ENCODE measurements around the gene MEIOSIN. TPM values are rescaled to one million over a fixed set of nuclear protein-coding genes. Genes with fewer than 3 reads are reported as not detected.
"Not testable (repeated sequence)": the region's sequence is repeated elsewhere in the genome, so short reads cannot be mapped to it uniquely, and the experiment has no call there.

Gene MEIOSIN
- total RNA-seq, 4 donors from 2014 or later, result not detected

GRCh38 chr19:45793876-45794275 is 60.6 kb downstream of the MEIOSIN start:
- TF ChIP-seq, protein P1, sequence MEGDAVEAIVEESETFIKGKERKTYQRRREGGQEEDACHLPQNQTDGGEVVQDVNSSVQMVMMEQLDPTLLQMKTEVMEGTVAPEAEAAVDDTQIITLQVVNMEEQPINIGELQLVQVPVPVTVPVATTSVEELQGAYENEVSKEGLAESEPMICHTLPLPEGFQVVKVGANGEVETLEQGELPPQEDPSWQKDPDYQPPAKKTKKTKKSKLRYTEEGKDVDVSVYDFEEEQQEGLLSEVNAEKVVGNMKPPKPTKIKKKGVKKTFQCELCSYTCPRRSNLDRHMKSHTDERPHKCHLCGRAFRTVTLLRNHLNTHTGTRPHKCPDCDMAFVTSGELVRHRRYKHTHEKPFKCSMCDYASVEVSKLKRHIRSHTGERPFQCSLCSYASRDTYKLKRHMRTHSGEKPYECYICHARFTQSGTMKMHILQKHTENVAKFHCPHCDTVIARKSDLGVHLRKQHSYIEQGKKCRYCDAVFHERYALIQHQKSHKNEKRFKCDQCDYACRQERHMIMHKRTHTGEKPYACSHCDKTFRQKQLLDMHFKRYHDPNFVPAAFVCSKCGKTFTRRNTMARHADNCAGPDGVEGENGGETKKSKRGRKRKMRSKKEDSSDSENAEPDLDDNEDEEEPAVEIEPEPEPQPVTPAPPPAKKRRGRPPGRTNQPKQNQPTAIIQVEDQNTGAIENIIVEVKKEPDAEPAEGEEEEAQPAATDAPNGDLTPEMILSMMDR (IDR thresholded peaks at IDR 0.05), result no peak
- ATAC-seq (ENCODE audit: low FRiP score) (no peak), DNase-seq (ENCODE audit: low spot score) (no peak)

- DNase-seq (ENCODE audit: low spot score) (no peak), ATAC-seq (ENCODE audit: low FRiP score) (no peak)
- TF ChIP-seq, protein P1 (IDR thresholded peaks at IDR 0.05), result no peak
Observed at GRCh38 chr19:45794627-45795026, 61.4 kb downstream of the MEIOSIN start.

DNA sequence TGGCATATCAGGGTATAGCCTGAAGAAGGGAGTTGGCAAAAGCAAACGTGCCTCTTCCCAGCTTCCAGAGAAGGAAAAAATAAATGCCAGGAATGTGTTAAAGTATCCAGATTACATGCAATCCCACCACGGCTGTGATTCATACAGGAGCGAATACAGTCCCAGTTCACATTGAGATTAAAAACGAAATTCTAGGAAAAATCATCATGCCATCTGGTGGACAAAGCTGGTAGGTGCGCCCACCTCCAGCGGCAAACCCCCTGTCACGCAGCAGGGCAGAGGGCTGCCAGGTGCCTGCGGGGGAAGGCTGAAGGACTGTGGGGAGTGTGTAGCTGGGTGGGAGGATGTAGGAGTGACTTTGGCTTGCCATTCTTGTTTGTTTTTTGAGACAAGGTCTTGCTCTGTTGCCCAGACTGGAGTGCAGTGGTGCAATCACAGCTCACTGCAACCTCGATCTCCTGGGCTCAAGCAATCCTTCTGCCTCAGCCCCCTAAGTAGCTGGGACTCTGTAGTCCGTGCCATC is 65.8 kb downstream of the MEIOSIN start:
- ATAC-seq (ENCODE audit: low FRiP score), result peak; percentile 94
- DNase-seq (ENCODE audit: low spot score), result peak; percentile 45
- TF ChIP-seq, protein P1 (IDR thresholded peaks at IDR 0.05), result peak in 2 of 3 donors; percentile 36 to 89

DNA sequence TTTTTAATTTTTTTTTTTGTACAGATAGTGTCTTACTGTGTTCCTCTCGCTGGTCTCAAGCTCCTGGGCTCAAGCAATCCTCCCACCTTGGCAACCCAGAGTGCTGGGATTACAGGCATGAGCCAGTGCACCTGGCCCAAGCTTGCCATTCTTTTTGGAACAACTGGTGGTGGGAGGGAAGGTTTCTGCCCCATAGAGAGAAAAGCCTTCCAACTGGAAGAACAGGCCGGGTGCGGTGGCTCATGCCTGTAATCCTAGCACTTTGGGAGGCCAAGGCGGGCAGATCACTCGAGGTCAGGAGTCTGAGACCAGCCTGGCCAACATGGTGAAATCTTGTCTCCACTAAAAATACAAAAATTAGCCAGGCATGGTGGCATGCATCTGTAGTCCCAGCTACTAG is 66.3 kb downstream of the MEIOSIN start:
- ATAC-seq (ENCODE audit: low FRiP score); DNase-seq (ENCODE audit: low spot score): not testable (repeated sequence)

- TF ChIP-seq, protein P1 (IDR thresholded peaks at IDR 0.05), result no peak
- ATAC-seq (ENCODE audit: low FRiP score) (peak; percentile 35), DNase-seq (ENCODE audit: low spot score) (no peak)
Observed at GRCh38 chr19:45800070-45800553, 66.9 kb downstream of the MEIOSIN start.

DNA sequence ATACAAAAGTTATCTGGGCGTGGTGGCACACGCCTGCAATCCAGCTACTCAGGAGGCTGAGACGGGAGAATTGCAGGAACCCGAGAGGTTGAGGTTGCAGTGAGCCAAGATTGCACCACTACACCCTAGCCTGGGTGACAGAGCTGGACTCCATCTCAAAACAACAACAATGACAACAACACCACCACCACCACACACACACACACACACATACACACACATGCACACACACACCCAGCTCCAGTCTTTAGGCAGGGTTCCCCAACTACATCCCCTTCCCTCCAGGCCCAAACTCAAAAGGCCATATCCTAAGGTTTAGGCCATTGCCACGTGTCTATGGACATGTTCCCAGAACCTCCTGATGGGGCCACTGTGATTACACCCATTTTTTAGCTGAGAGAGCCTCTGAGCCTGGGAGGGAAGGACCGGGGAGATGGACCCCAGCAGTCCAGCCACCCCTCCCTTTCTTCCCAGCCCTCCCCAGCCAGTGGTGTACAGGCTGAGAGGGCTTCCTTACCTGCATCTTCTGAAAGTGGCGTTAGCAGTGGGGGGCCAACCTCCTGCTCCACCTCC is 68.5 kb downstream of the MEIOSIN start:
- DNase-seq (ENCODE audit: low spot score) (no peak), ATAC-seq (ENCODE audit: low FRiP score) (no peak)
- TF ChIP-seq, protein P1 (IDR thresholded peaks at IDR 0.05), result no peak

DNA sequence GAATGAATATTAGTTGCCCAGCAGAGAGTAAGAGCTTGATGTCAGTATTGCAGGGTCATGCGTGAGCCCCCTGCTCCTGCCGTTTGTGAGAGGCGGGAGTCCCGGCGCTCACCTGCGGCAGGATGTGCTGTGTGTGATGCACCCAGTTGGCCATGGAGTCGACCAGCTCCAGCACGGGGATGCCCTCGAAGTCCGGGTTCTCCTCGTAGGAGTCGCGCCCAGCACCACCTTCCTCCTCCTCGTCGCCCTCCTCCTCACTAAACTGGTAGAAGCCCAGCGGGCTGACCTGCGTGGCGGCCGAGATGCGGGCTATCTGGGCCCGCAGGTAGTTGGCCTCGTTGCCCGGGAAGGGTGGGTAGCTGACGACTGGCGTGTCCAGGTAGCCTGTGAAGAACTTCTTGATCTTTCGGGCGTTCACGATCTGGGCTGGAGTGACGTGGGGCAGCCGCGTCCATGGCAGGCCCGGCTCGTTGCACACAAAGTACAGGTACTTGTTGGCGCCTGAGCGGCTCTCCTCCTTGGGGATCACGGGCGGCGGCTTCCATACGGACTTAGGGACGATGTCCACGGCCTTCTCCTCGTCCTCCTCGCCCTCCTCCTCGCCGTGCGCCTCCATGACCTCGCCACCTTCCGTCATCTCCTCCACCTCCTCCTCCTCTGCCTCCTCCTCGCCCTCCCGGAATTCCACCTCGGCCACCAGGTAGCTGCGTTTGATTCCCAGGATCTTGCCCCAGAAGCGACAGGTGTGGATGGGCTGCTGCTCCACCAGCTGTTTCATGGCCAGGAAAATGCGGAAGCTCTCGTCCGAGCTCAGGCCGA is 71.1 kb downstream of the MEIOSIN start:
- no peak for ATAC-seq (ENCODE audit: low FRiP score)
- DNase-seq (ENCODE audit: low spot score), result no peak
- TF ChIP-seq, protein P1 (IDR thresholded peaks at IDR 0.05), result no peak

Data from omental fat pad (tissue), 4 donors.